ENCODE data around the gene LBHD1. TPM values are rescaled to one million over a fixed set of nuclear protein-coding genes. Genes with fewer than 3 reads are reported as not detected.

LBHD1 gene
- total RNA-seq, 1 experiment from 2014 or later, result 7.8 TPM

DNA sequence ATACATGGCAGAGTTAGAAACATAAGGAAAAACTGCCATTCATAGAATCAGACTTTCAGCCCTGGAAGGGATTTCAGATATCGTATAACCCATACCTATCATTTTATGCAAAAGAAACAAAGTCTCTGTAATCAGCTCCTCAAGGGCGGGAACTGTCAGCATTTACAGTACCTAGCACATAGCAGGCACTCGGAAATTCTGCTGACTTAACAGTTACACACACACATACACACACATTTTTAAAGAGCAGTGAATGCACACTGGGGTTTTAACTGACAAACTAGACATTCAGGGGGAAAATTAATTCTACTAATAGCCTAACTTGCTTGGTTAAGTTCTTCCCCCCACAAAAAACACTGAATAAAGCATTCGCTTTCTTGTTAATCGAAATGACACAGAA is 44.1 kb upstream of the LBHD1 start:
- H3K27me3 ChIP-seq (replicated peaks; ENCODE audit: insufficient read depth, low read depth, low read length, poor library complexity), result no peaks in the 10 kb centered on the region
- no peaks in the 10 kb centered on the region for H3K9me3 ChIP-seq (ENCODE audit: low read depth, low read length, poor library complexity, severe bottlenecking)
- peaks cover 96% of the 10 kb centered on the region for H3K36me3 ChIP-seq (ENCODE audit: insufficient read depth, low read length, poor library complexity, severe bottlenecking)
- no peak for DNase-seq (ENCODE audit: low spot score)
- peak overlapping the region; percentile 2 for H3K27ac ChIP-seq (ENCODE audit: low read depth, low read length, poor library complexity, severe bottlenecking)
- BruUV-seq (replicated peaks), result no TSS peak
- ChIA-PET POLR2A (ENCODE audit: low non-redundant PET) (interaction anchor here (0.6 kb wide), 1 partner anchor 139 kb away, joined by 8 read pairs; no protein-coding TSS in a partner anchor), CTCF (no interaction called here)
- peaks cover 4% of the 10 kb centered on the region for H3K4me1 ChIP-seq (ENCODE audit: insufficient read depth, low read length, poor library complexity, severe bottlenecking)
- intact Hi-C loops (cut with micrococcal nuclease; ENCODE audit: unreplicated experiment), result no loop called here
- H3K4me3 ChIP-seq (ENCODE audit: low read depth, low read length, poor library complexity, severe bottlenecking), result no peak overlapping the region
- TF ChIP-seq, protein P1, sequence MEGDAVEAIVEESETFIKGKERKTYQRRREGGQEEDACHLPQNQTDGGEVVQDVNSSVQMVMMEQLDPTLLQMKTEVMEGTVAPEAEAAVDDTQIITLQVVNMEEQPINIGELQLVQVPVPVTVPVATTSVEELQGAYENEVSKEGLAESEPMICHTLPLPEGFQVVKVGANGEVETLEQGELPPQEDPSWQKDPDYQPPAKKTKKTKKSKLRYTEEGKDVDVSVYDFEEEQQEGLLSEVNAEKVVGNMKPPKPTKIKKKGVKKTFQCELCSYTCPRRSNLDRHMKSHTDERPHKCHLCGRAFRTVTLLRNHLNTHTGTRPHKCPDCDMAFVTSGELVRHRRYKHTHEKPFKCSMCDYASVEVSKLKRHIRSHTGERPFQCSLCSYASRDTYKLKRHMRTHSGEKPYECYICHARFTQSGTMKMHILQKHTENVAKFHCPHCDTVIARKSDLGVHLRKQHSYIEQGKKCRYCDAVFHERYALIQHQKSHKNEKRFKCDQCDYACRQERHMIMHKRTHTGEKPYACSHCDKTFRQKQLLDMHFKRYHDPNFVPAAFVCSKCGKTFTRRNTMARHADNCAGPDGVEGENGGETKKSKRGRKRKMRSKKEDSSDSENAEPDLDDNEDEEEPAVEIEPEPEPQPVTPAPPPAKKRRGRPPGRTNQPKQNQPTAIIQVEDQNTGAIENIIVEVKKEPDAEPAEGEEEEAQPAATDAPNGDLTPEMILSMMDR (conservative IDR thresholded peaks at IDR 0.05; ENCODE audit: low read depth, low read length), result no peak
- no peak for TF ChIP-seq EZH2 (IDR thresholded peaks at IDR 0.05; ENCODE audit: borderline replicate concordance, low read depth, low read length, poor library complexity, severe bottlenecking)

DNA sequence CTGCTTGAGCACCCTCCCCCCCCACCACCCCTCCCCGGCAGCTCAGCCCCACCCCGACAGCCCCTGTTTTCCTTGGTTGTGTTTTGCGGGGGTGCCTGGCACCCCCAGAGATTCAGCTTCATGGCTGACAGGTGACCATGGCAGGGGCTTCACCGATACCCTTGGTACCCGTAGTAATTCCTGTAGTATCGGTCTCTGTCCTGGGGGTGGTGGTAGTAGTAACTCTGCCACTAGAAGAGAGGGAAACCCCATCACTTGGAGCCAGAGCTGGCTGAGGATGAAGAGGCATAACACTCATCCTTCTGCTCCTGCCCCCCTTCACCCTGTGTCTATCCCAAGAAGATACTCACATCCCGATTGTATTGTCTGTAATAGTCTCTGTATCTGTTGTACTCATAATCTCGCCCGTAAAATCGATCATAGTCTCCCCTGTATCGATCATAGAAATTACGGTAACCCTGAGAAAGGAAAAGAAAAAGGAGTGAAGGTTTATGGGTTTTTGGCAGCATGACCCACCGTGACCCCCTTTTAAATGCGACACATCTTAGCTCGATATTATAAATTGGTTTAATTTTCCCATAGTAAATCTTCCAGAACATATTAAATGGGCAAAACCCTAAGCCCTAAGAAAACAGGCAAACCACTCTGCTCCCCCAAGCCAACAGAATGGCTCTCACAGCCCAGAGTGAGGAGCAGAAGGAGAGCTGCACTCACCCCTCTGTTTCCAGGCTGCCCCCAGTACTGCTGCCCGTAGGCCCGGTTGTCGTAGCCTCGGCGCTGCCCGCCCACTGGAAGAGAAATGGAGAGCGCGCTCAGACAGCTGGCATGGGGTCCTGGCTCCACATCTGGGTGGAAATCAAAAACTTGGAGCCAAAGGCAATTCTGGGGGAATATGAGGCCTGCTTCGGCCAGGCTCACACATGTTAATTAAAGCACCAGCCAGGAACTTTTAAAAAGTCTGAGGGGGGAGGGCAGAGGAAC is 43.4 kb upstream of the LBHD1 start:
- intact Hi-C loops (cut with micrococcal nuclease; ENCODE audit: unreplicated experiment), result no loop called here
- Histone ChIP-seq H3K9me3 (ENCODE audit: low read depth, low read length, poor library complexity, severe bottlenecking) (no peaks in the 10 kb centered on the region), H3K4me3 (ENCODE audit: low read depth, low read length, poor library complexity, severe bottlenecking) (no peak overlapping the region), H3K27me3 (replicated peaks; ENCODE audit: insufficient read depth, low read depth, low read length, poor library complexity) (no peaks in the 10 kb centered on the region), H3K27ac (ENCODE audit: low read depth, low read length, poor library complexity, severe bottlenecking) (peak overlapping the region; percentile 2), H3K36me3 (ENCODE audit: insufficient read depth, low read length, poor library complexity, severe bottlenecking) (peaks cover 95% of the 10 kb centered on the region), H3K4me1 (ENCODE audit: insufficient read depth, low read length, poor library complexity, severe bottlenecking) (peaks cover 4% of the 10 kb centered on the region)
- BruUV-seq (replicated peaks), result no TSS peak
- ChIA-PET POLR2A (ENCODE audit: low non-redundant PET) (no interaction called here), CTCF (no interaction called here)
- TF ChIP-seq EZH2 (IDR thresholded peaks at IDR 0.05; ENCODE audit: borderline replicate concordance, low read depth, low read length, poor library complexity, severe bottlenecking), result no peak
- TF ChIP-seq, protein P1 (conservative IDR thresholded peaks at IDR 0.05; ENCODE audit: low read depth, low read length), result no peak
- no peak for DNase-seq (ENCODE audit: low spot score)

DNA sequence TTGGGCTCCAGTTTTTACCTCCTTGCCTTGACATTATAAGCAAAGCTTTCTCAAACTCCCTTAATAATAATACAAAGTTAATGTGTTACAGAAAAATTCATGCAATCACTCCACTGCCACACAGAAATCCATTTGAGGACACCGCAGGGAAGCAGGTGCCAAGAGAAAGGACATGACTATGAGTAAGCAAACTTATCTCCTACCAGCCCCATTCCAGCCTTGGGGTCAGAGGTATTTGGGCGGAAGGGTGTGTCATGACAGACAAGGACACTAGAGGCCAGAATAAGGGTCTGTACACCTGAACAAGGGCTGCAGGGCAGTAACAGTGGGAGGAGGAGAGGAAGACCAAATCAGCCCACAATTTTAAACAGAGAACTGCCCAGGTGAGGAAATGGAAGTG is 41.3 kb upstream of the LBHD1 start:
- Histone ChIP-seq H3K27ac (ENCODE audit: low read depth, low read length, poor library complexity, severe bottlenecking) (peak overlapping the region; percentile 33), H3K4me1 (ENCODE audit: insufficient read depth, low read length, poor library complexity, severe bottlenecking) (peaks cover 17% of the 10 kb centered on the region), H3K27me3 (replicated peaks; ENCODE audit: insufficient read depth, low read depth, low read length, poor library complexity) (no peaks in the 10 kb centered on the region), H3K4me3 (ENCODE audit: low read depth, low read length, poor library complexity, severe bottlenecking) (no peak overlapping the region), H3K9me3 (ENCODE audit: low read depth, low read length, poor library complexity, severe bottlenecking) (no peaks in the 10 kb centered on the region), H3K36me3 (ENCODE audit: insufficient read depth, low read length, poor library complexity, severe bottlenecking) (peaks cover 79% of the 10 kb centered on the region)
- intact Hi-C loops (cut with micrococcal nuclease; ENCODE audit: unreplicated experiment), result no loop called here
- TF ChIP-seq EZH2 (IDR thresholded peaks at IDR 0.05; ENCODE audit: borderline replicate concordance, low read depth, low read length, poor library complexity, severe bottlenecking), result no peak
- TF ChIP-seq, protein P1 (conservative IDR thresholded peaks at IDR 0.05; ENCODE audit: low read depth, low read length), result no peak
- CTCF ChIA-PET, result no interaction called here
- no TSS peak for BruUV-seq (replicated peaks)
- POLR2A ChIA-PET (ENCODE audit: low non-redundant PET), result no interaction called here
- no peak for DNase-seq (ENCODE audit: low spot score)
